HG03135 (cell line): ENCODE data around the gene GRM5.
"Not testable (repeated sequence)": the region's sequence is repeated elsewhere in the genome, so short reads cannot be mapped to it uniquely, and the experiment has no call there.

Source experiments
- ATAC-seq: cut with Tn5 transposase; IDR thresholded peaks from one replicate; pipeline ENCODE4 v1.9.1; 2021; ENCODE audit warnings: mild to moderate bottlenecking, moderate library complexity; ENCODE audit not compliant: unreplicated experiment

GRM5 gene

GRCh38 chr11:89065651-89066201 is at the start of gene GRM5:
TSS of gene GRM5 (minus strand) at chr11:89065982. CDS start at chr11:89047872, 18,110 bp downstream.
- ATAC-seq, result not testable (repeated sequence)

GRCh38 chr11:89097956-89098355 is 32.2 kb upstream of the GRM5 start:
- peak; percentile 85 for ATAC-seq

- not testable (repeated sequence) for ATAC-seq
Measured at GRCh38 chr11:89093806-89094205, 28.0 kb upstream of the GRM5 start.

GRCh38 chr11:89084951-89085350 is 19.2 kb upstream of the GRM5 start:
- ATAC-seq, result not testable (repeated sequence)

- ATAC-seq, result not testable (repeated sequence)
Measured at GRCh38 chr11:89070911-89071310, 5.1 kb upstream of the GRM5 start.

- ATAC-seq, result no peak
Measured at GRCh38 chr11:89067264-89067663, 1.5 kb upstream of the GRM5 start.

GRCh38 chr11:89065066-89065465 is 716 bp downstream of the GRM5 start:
- ATAC-seq, result no peak

GRCh38 chr11:89063481-89063951 is 2.3 kb downstream of the GRM5 start:
- not testable (repeated sequence) for ATAC-seq

- not testable (repeated sequence) for ATAC-seq
Measured at GRCh38 chr11:89062771-89063298, 2.9 kb downstream of the GRM5 start.

GRCh38 chr11:89061839-89062238 is 3.9 kb downstream of the GRM5 start:
- not testable (repeated sequence) for ATAC-seq

GRCh38 chr11:89057406-89057805 is 8.4 kb downstream of the GRM5 start:
- ATAC-seq, result not testable (repeated sequence)

GRCh38 chr11:89052220-89052619 is 13.6 kb downstream of the GRM5 start:
- ATAC-seq, result no peak

- ATAC-seq, result not testable (repeated sequence)
Measured at GRCh38 chr11:89047159-89047558, 18.6 kb downstream of the GRM5 start.

- ATAC-seq, result not testable (repeated sequence)
Measured at GRCh38 chr11:89043861-89044588, 21.8 kb downstream of the GRM5 start.

- not testable (repeated sequence) for ATAC-seq
Measured at GRCh38 chr11:89029671-89030070, 36.1 kb downstream of the GRM5 start.

- no peak for ATAC-seq
Measured at GRCh38 chr11:89021339-89021738, 44.4 kb downstream of the GRM5 start.

- ATAC-seq, result not testable (repeated sequence)
Measured at GRCh38 chr11:89019827-89020547, 45.8 kb downstream of the GRM5 start.

- no peak for ATAC-seq
Measured at GRCh38 chr11:89016214-89016613, 49.6 kb downstream of the GRM5 start.

GRCh38 chr11:89015614-89016013 is 50.2 kb downstream of the GRM5 start:
- ATAC-seq, result no peak

- ATAC-seq, result not testable (repeated sequence)
Measured at GRCh38 chr11:89000852-89001251, 64.9 kb downstream of the GRM5 start.

GRCh38 chr11:88979641-88980040 is 86.1 kb downstream of the GRM5 start:
- ATAC-seq, result no peak
